Fibroblast of pulmonary artery (primary cell): ENCODE results near the gene CDH16.

Experiments used
- DNase-seq: peaks from one replicate; pipeline ENCODE4 v3.0.0-alpha.2; 2010; ENCODE audit warnings: low read depth
- H3K4me3 ChIP-seq: replicated peaks from 2 replicates; pipeline ENCODE4 v1.5.1; 2011; ENCODE audit warnings: low read depth, mild to moderate bottlenecking, control low read depth, low read length, moderate library complexity
- TF ChIP-seq, protein P1 (sequence below): IDR thresholded peaks from 2 replicates; pipeline ENCODE4 v1.5.1; 2011; ENCODE audit warnings: mild to moderate bottlenecking, control low read depth, low read length, inconsistent platforms; ENCODE audit errors: missing control alignments

The CDH16 gene

DNA sequence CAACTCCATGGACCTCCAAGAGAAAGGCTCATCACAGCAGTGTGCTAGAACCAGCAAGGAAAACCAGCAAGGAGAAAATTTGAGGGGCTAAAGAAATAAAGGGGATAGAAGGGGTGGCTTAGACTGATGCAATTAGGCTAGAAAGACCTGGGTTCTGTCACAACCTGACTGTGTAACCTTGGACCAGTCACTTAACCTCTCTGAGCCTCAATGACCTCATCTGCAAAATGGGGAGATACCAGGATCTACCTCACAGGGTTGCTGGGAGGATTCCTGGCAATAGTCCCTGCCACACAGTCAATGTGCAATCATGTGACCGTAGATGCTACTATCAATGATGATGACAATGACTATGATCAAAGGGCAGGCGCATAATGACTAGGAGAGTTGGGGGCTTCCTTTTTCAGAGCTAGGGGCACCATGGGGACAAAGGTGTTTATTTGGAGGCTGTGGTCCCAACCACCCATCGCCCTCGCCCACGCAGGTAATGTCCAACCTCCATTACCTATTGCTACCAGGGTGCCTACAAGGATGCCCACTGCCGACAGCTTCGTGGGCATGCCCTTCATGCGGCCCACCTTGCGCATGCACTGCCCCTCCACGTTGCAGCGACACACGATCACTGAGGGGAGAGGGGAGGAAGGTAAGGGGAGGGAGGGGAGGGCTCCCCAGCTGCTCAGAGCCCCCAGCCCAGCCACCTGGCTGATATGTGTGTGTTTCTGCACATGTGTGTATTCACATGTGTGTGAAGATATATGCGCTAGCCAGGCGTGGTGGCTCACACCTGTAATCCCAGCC is 9.7 kb downstream of the CDH16 start:
- no peak for DNase-seq
- TF ChIP-seq, protein P1, sequence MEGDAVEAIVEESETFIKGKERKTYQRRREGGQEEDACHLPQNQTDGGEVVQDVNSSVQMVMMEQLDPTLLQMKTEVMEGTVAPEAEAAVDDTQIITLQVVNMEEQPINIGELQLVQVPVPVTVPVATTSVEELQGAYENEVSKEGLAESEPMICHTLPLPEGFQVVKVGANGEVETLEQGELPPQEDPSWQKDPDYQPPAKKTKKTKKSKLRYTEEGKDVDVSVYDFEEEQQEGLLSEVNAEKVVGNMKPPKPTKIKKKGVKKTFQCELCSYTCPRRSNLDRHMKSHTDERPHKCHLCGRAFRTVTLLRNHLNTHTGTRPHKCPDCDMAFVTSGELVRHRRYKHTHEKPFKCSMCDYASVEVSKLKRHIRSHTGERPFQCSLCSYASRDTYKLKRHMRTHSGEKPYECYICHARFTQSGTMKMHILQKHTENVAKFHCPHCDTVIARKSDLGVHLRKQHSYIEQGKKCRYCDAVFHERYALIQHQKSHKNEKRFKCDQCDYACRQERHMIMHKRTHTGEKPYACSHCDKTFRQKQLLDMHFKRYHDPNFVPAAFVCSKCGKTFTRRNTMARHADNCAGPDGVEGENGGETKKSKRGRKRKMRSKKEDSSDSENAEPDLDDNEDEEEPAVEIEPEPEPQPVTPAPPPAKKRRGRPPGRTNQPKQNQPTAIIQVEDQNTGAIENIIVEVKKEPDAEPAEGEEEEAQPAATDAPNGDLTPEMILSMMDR = no peak
- no peak overlapping the region for H3K4me3 ChIP-seq

DNA sequence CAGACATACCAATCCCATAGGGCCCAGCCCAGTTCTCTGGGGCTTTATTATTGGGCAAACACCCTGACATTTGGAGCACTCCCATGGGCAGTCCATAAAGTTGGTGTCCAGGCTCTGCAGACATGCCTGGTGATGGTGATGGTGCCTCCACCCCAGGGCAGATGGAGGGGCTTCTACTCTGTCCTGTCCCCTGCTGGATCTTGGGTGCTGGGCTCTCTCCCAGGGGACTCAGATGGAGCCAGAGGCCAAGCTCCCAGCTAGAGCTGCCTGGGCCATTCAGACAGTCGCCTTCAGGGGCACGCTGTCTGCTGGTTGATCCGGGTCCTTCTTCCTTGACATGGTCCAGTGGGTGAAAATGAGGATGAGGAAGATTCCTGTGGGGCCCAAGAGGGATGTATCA is 10.6 kb downstream of the CDH16 start:
- no peak for DNase-seq
- TF ChIP-seq, protein P1 = no peak
- no peak overlapping the region for H3K4me3 ChIP-seq

DNA sequence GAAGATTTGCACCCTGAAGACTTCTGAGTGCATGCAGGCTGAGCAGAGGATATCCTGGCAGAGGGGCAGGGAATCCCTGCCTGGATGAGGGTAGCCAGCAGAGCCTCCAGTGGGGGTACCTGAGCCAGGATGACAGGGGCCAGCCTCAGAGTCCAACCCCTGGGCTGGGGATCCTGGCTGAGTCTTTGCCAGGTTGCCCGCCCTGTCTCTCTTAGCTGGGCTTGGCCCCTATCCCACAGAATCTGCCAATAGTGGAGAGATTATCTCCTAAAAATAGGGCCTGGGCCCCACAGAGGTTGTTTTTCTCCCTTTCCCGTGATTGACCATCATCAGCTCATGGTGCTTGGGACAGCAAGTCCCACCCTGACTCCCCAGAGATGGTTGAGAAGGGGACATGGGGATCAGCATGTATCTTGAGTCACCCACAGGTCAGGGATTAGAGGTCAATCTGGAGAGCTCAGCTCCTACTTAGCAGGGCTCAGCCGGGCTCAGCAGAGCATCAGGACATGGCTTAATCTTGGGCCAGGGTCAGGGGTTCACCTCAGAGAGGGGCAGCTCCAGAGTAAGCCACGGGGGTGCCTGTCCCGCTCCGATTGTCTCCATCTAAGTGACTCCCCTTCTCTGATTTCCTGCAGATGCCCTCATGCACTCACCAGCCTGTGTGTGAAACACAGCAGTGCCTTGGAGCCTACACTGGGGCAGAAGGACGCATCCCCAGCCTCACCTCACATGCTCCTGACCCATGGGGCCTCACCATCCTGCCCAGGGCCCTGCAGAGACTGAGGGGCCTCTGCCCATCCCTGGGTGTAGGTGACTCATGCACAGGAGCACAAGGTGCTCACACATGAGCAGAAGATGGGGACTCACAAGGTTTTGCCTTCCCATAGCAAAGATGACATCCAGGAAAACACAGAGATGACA is 11.5 kb downstream of the CDH16 start:
- H3K4me3 ChIP-seq = no peak overlapping the region
- TF ChIP-seq, protein P1 = no peak
- no peak for DNase-seq

DNA sequence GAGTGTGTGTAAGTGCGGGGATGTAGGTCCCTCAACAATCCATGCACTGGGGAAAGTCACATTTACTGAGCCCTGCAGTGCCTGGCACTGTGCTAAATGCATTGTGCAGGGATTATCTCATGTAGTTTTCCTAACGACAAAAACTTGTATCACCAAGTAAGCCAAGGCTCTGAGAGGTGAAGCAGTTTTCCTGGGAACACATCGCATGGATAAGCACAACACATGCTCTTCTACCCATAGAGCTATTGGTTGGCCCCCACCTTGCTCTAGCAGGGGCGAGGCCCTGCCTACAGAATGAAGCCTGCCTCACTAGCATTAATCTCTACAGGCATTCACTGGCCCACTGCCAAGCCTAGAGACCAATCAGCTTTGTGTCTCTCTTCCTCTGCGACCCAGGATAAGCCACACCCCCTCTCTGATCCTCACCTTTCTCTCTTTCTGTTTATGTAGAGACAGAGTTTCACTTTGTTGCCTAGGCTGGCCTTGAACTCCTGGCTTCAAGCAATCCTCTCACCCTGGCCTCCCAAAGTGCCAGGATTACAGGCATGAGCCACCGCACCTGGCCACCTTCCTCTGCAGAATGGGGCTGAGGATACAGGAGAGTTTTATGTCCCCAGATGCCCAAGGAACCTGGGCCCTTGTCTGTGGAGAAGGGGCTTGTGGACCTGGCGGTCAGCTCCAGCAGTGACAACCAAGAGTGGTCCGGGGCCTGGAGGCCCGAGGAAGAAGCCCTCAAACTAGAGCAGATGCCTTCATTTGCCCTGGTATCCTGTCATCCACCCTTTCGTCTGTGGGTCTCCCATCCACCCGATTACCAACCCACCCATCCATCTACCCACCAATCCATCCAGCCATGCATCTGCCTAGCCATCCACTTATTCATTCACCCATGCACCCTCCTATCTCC is 12.8 kb downstream of the CDH16 start:
- H3K4me3 ChIP-seq = no peak overlapping the region
- TF ChIP-seq, protein P1 = no peak
- DNase-seq = no peak

DNA sequence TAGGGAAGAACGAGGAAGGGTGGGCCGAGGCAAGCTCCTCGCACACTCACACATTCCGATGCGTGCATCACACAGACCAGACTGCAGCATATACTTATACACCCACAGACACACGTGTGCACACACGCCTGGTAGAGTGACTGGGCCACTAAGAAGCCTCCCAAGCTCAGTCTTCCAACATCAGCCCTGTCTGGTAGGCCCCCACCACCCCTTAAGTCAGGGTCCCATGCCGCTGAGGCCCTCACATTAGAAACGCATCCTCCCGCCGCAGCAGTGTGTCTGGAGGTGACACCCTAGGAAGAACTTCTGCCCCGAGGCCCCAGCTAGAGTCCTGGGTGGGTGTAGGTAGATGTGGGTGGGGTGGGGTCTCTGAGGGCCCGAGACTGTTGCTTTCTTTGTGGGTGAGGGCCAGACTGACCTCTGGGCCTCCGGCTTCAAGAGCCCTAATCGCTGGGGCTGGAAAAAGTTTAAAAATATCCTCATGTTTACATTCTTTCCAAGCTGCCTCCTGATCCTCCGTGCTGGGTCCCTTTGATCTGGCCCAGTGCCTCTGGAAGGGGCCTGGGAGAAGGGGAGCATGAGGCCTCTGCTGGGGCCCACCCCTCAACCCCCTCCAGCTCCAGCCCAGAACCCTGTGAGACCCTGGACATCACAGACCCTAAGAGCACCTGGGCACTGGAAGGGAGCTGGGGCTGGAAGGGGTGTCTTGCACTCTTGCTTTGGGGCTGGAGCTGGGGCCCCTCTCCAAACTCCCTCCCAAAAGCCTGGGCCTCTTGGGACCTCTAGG is 13.6 kb downstream of the CDH16 start:
- TF ChIP-seq, protein P1 = no peak
- DNase-seq = no peak

DNA sequence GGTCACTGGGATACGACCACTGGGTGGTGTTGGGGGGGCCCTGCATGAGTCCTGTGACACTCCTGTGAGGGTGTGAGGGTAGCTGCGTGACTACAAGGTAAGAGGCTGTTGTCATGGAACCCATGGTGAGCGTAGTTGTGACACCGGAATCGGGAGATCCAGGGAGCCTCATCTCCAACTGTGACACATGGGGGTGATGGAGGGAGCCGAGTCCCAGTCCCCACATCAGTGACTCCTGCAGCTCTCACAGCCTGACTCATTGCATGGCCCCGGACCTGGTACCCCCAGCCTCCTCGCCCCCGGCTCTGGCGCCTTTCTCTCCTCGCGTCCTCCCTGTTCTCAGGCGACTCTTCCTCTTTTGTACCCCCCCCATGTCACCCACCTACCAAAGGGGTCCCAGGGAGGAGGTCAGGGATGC is 14.2 kb downstream of the CDH16 start:
- DNase-seq = no peak
- no peak overlapping the region for H3K4me3 ChIP-seq
- TF ChIP-seq, protein P1 = no peak

More for the DNA sequence above, 13.6 kb downstream of the CDH16 start:
- no peak overlapping the region for H3K4me3 ChIP-seq
